ENCODE measurements around the gene SLFN12L. TPM values are rescaled to one million over a fixed set of nuclear protein-coding genes. Genes with fewer than 3 reads are reported as not detected.

The SLFN12L gene
- total and polyA plus RNA-seq, 2 experiments from 2014 or later: not detected

DNA sequence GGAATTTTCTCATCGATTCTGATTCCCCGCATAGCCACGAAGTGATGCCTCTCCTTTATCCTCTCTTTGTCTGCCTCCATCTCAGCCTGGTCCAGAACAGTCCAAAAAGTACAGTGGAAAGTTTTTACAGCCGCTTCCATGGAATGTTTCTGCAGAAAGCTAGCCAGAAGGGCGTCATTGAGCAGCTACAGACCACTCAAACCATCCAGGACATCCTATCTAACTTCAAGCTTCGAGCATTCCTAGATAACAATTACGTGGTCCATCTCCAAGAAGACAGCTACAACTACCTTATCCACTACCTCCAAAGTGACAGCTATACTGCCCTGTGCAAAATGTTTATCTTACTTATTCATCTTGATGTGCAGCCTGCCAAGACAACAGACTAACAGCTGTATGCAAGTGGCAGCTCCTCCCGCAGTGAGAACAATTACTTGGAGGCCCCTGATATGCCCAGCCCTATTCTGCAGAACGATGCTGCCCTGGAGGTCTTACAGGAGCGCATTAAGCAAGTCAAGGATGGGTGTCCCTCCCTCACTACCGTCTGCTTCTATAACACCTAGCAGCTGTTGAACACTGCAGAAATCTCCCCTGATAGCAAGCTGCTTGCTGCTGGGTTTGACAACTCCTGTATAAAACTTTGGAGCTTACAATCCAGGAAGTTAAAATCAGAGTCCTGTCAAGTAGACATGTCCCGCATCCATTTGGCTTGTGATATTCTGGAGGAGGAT is 38.9 kb downstream of the SLFN12L start:
- no peaks in the 10 kb centered on the region for H3K9me3 ChIP-seq (ENCODE audit: low read depth)
- H3K4me1 ChIP-seq (ENCODE audit: low read depth): no peaks in the 10 kb centered on the region
- TF ChIP-seq, protein P1, sequence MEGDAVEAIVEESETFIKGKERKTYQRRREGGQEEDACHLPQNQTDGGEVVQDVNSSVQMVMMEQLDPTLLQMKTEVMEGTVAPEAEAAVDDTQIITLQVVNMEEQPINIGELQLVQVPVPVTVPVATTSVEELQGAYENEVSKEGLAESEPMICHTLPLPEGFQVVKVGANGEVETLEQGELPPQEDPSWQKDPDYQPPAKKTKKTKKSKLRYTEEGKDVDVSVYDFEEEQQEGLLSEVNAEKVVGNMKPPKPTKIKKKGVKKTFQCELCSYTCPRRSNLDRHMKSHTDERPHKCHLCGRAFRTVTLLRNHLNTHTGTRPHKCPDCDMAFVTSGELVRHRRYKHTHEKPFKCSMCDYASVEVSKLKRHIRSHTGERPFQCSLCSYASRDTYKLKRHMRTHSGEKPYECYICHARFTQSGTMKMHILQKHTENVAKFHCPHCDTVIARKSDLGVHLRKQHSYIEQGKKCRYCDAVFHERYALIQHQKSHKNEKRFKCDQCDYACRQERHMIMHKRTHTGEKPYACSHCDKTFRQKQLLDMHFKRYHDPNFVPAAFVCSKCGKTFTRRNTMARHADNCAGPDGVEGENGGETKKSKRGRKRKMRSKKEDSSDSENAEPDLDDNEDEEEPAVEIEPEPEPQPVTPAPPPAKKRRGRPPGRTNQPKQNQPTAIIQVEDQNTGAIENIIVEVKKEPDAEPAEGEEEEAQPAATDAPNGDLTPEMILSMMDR (IDR thresholded peaks at IDR 0.05; ENCODE audit: low read depth, low read length): no peak
- no peak overlapping the region for H3K27ac ChIP-seq
- peak overlapping the region; percentile 2 for H3K4me3 ChIP-seq
- peaks cover 83% of the 10 kb centered on the region for H3K27me3 ChIP-seq
- no peaks in the 10 kb centered on the region for H3K36me3 ChIP-seq
- no peak for DNase-seq (ENCODE audit: low read depth in 1 of 2, low spot score in 1 of 2)

DNA sequence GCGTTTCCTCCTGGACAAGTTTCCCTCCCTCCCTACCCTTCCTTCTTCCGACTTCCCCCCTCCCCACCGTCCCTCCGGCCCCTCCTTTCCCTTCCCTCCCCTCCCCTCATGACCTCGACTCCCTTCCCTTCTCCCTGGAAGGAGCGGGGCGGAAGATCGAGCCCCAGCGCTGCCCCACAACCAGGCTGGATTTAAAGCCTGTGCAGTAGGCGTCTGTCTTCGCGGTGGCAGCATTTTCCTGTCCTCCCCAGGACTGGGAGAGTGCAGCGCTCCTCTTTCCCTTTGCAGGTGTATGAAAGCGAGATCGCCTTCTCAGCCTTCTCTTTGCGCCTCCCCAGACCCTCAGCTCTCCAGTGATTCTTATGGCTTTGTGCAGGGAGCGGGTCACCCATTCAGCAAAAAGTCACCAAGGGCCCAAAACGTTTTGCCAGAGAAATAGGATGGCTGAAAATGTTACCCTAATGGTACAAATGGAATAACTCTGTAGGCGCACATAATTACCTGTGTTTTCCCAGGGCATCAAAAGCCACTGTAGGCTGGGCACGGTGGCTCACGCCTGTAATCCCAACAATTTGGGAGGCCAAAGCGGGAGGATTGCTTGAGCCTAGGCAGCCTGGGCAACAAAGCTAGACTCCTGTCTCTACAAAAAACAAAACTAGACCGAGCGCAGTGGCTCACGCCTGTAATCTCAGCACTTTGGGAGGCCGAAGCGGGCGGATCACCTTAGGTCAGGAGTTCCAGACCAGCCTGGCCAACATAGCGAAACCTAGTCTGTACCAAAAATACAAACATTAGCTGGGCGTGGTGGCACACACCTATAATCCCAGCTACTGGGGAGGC is 40.8 kb downstream of the SLFN12L start:
- Histone ChIP-seq H3K9me3 (ENCODE audit: low read depth) (no peaks in the 10 kb centered on the region), H3K27me3 (peaks cover 97% of the 10 kb centered on the region), H3K27ac (no peak overlapping the region), H3K36me3 (no peaks in the 10 kb centered on the region), H3K4me1 (ENCODE audit: low read depth) (no peaks in the 10 kb centered on the region), H3K4me3 (no peak overlapping the region)
- TF ChIP-seq, protein P1 (IDR thresholded peaks at IDR 0.05; ENCODE audit: low read depth, low read length): no peak
- DNase-seq (ENCODE audit: low read depth in 1 of 2, low spot score in 1 of 2): no peak

DNA sequence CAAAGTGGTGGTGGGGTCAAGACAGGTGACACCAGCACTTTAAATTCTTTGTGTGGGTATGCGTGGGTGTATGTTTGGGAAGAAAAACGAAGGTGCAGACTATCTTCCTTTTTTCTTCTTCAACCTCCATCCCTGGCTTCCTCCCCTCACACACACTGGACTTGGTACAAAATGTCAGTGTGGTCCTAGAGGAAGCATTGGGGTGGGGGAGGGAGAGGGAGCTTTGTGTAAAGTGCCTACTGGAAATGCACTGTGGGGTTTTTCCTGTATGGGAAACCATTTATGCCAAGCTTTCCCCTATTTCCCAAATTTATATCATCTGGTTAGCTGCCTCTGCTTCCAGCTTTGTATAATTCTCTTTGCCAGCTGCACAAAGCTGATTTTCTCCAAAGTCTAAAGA is 44.4 kb downstream of the SLFN12L start:
- TF ChIP-seq, protein P1 (IDR thresholded peaks at IDR 0.05; ENCODE audit: low read depth, low read length): no peak
- no peaks in the 10 kb centered on the region for H3K36me3 ChIP-seq

DNA sequence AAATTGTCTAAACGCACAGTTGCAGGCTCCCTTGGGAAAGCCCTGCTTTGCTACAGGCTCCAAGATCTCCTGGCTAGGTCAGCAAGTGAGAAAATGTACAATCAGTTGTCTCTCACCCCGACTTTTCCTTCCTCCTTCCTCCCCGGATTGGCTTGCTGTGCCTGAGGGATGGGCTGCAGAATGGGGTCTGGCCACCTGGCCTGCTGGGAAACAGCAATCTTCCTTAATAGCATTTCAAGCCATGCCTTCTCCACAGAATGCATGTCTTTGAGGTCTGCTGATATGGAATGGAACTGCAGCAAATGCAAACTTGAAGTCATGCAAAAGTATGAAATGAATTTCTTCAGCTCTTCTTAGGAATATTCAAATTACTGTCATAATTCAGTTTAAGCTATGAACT is 46.1 kb downstream of the SLFN12L start:
- Histone ChIP-seq H3K27me3 (peaks cover 100% of the 10 kb centered on the region), H3K36me3 (no peaks in the 10 kb centered on the region), H3K9me3 (ENCODE audit: low read depth) (no peaks in the 10 kb centered on the region), H3K4me3 (no peak overlapping the region), H3K27ac (no peak overlapping the region), H3K4me1 (ENCODE audit: low read depth) (no peaks in the 10 kb centered on the region)
- TF ChIP-seq, protein P1 (IDR thresholded peaks at IDR 0.05; ENCODE audit: low read depth, low read length): no peak
- DNase-seq (ENCODE audit: low read depth in 1 of 2, low spot score in 1 of 2): no peak

More for the DNA sequence above, 44.4 kb downstream of the SLFN12L start:
- Histone ChIP-seq H3K27me3 (peaks cover 100% of the 10 kb centered on the region), H3K27ac (no peak overlapping the region), H3K4me3 (no peak overlapping the region), H3K9me3 (ENCODE audit: low read depth) (no peaks in the 10 kb centered on the region), H3K4me1 (ENCODE audit: low read depth) (no peaks in the 10 kb centered on the region)
- no peak for DNase-seq (ENCODE audit: low read depth in 1 of 2, low spot score in 1 of 2)

DNA sequence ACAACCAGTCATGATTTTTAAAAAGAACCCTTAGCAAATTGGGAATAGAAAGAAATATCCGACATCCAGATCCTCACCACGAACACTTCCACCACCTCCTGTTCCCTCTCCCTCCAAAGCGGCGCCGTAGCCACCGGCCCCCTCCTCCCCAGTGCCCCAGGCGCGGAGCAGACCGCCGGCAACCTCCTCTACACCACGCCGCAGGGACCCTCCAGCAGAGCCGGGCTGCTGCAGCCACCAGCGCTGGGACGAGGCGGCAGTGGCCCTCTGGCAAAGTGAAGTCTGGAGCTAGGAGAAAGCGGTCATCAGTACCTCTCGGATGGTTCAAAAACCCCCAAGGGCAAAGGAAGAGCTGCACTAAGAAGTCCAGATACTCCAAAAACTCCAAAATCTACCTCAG is 47.5 kb downstream of the SLFN12L start:
- no peak for DNase-seq (ENCODE audit: low read depth in 1 of 2, low spot score in 1 of 2)
- TF ChIP-seq, protein P1 (IDR thresholded peaks at IDR 0.05; ENCODE audit: low read depth, low read length): no peak
- no peak overlapping the region for H3K4me3 ChIP-seq

More for the DNA sequence above, 47.5 kb downstream of the SLFN12L start:
- Histone ChIP-seq H3K27me3 (peaks cover 100% of the 10 kb centered on the region), H3K27ac (no peak overlapping the region), H3K36me3 (no peaks in the 10 kb centered on the region), H3K9me3 (ENCODE audit: low read depth) (no peaks in the 10 kb centered on the region), H3K4me1 (ENCODE audit: low read depth) (no peaks in the 10 kb centered on the region)

Data from cardiac muscle cell (in vitro differentiated cells and primary cell).